Measurements from ENCODE around the gene CLDN2. TPM values are rescaled to one million over a fixed set of nuclear protein-coding genes. Genes with fewer than 3 reads are reported as not detected.

CLDN2 gene
- total and polyA plus RNA-seq, 4 donors, result 0.37 to 25.5 (median 20.7) TPM

DNA sequence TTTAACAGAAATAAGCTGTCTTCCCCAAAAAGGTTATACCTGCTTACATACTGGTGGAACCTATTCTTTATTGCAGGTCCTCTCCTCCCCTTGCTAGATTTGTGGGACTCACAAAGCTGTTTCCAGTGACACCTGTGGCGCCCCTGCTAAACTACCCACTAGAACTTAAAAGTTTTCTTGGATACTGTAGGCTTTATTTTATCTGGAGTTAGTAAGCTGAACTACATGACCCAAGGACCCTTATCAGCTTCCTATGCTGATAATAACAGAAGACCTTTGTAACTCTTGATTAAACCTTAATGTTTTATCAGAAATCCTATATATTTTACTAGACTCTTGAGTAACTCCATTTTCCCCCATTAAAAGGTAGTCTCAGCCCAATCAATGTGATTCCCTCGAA lies 32.3 kb downstream of the CLDN2 start:
- H3K27ac ChIP-seq (ENCODE audit: low read depth in 1 of 2, low read length in 2 of 2), result no peak overlapping the region
- no peak overlapping the region for H3K9ac ChIP-seq (ENCODE audit: low read depth in 1 of 2, low read length in 2 of 2)
- H3K9me3 ChIP-seq (ENCODE audit: control insufficient read depth in 4 of 4, low read length in 3 of 4), result no peaks in the 10 kb centered on the region
- no peaks in the 10 kb centered on the region for H3K36me3 ChIP-seq (ENCODE audit: control insufficient read depth in 4 of 4, insufficient read depth in 3 of 4, low read depth in 1 of 4, low read length in 3 of 4)
- TF ChIP-seq, protein P1, sequence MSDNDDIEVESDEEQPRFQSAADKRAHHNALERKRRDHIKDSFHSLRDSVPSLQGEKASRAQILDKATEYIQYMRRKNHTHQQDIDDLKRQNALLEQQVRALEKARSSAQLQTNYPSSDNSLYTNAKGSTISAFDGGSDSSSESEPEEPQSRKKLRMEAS (IDR thresholded peaks at IDR 0.05), result no peak
- TF ChIP-seq JUND (IDR thresholded peaks at IDR 0.05) (no peak), TAF1 (conservative IDR thresholded peaks at IDR 0.05) (no peak), YY1 (IDR thresholded peaks at IDR 0.05) (no peak), SP1 (IDR thresholded peaks at IDR 0.05) (no peak), FOXA2 (IDR thresholded peaks at IDR 0.05) (no peak), RXRA (IDR thresholded peaks at IDR 0.05) (no peak), NR2F2 (IDR thresholded peaks at IDR 0.05) (no peak), GABPA (IDR thresholded peaks at IDR 0.05 in 1 of 2, conservative IDR thresholded peaks at IDR 0.05 in 1 of 2) (no peak), RAD21 (IDR thresholded peaks at IDR 0.05) (no peak), HNF4G (IDR thresholded peaks at IDR 0.05) (no peak), EGR1 (IDR thresholded peaks at IDR 0.05; ENCODE audit: low read depth in 2 of 2) (no peak), HNF4A (conservative IDR thresholded peaks at IDR 0.05) (no peak), FOXA1 (IDR thresholded peaks at IDR 0.05) (no peak)
- TF ChIP-seq, protein P2, sequence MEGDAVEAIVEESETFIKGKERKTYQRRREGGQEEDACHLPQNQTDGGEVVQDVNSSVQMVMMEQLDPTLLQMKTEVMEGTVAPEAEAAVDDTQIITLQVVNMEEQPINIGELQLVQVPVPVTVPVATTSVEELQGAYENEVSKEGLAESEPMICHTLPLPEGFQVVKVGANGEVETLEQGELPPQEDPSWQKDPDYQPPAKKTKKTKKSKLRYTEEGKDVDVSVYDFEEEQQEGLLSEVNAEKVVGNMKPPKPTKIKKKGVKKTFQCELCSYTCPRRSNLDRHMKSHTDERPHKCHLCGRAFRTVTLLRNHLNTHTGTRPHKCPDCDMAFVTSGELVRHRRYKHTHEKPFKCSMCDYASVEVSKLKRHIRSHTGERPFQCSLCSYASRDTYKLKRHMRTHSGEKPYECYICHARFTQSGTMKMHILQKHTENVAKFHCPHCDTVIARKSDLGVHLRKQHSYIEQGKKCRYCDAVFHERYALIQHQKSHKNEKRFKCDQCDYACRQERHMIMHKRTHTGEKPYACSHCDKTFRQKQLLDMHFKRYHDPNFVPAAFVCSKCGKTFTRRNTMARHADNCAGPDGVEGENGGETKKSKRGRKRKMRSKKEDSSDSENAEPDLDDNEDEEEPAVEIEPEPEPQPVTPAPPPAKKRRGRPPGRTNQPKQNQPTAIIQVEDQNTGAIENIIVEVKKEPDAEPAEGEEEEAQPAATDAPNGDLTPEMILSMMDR (IDR thresholded peaks at IDR 0.05; ENCODE audit: low read depth, low read length, missing input control), result no peak
- TF ChIP-seq, protein P3, sequence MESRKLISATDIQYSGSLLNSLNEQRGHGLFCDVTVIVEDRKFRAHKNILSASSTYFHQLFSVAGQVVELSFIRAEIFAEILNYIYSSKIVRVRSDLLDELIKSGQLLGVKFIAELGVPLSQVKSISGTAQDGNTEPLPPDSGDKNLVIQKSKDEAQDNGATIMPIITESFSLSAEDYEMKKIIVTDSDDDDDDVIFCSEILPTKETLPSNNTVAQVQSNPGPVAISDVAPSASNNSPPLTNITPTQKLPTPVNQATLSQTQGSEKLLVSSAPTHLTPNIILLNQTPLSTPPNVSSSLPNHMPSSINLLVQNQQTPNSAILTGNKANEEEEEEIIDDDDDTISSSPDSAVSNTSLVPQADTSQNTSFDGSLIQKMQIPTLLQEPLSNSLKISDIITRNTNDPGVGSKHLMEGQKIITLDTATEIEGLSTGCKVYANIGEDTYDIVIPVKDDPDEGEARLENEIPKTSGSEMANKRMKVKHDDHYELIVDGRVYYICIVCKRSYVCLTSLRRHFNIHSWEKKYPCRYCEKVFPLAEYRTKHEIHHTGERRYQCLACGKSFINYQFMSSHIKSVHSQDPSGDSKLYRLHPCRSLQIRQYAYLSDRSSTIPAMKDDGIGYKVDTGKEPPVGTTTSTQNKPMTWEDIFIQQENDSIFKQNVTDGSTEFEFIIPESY (IDR thresholded peaks at IDR 0.05), result no peak
- TF ChIP-seq, protein P4, sequence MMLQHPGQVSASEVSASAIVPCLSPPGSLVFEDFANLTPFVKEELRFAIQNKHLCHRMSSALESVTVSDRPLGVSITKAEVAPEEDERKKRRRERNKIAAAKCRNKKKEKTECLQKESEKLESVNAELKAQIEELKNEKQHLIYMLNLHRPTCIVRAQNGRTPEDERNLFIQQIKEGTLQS (IDR thresholded peaks at IDR 0.05), result no peak
- TF ChIP-seq, protein P5, sequence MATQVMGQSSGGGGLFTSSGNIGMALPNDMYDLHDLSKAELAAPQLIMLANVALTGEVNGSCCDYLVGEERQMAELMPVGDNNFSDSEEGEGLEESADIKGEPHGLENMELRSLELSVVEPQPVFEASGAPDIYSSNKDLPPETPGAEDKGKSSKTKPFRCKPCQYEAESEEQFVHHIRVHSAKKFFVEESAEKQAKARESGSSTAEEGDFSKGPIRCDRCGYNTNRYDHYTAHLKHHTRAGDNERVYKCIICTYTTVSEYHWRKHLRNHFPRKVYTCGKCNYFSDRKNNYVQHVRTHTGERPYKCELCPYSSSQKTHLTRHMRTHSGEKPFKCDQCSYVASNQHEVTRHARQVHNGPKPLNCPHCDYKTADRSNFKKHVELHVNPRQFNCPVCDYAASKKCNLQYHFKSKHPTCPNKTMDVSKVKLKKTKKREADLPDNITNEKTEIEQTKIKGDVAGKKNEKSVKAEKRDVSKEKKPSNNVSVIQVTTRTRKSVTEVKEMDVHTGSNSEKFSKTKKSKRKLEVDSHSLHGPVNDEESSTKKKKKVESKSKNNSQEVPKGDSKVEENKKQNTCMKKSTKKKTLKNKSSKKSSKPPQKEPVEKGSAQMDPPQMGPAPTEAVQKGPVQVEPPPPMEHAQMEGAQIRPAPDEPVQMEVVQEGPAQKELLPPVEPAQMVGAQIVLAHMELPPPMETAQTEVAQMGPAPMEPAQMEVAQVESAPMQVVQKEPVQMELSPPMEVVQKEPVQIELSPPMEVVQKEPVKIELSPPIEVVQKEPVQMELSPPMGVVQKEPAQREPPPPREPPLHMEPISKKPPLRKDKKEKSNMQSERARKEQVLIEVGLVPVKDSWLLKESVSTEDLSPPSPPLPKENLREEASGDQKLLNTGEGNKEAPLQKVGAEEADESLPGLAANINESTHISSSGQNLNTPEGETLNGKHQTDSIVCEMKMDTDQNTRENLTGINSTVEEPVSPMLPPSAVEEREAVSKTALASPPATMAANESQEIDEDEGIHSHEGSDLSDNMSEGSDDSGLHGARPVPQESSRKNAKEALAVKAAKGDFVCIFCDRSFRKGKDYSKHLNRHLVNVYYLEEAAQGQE (IDR thresholded peaks at IDR 0.05), result no peak
- no peak for DNase-seq (ENCODE audit: low spot score)
- peaks cover 4 to 13% (median 8%) of the 10 kb centered on the region in 4 donors for H3K4me1 ChIP-seq (ENCODE audit: control insufficient read depth in 4 of 4, insufficient read depth in 4 of 4, low read length in 3 of 4)
- peaks cover 0 to 2% (median 0%) of the 10 kb centered on the region in 4 donors for H3K27me3 ChIP-seq (ENCODE audit: control insufficient read depth in 4 of 4, insufficient read depth in 4 of 4, low read length in 3 of 4)
- no peak overlapping the region for H3K4me3 ChIP-seq (ENCODE audit: low read depth in 1 of 3, low read length in 3 of 3)
- WGBS, result 68% methylated on average over 2 of the region's 2 CpGs

Data from liver (tissue), 9 donors.